Subcutaneous adipose tissue (tissue), 4 donors: ENCODE measurements around the gene BICDL2. TPM values are rescaled to one million over a fixed set of nuclear protein-coding genes. Genes with fewer than 3 reads are reported as not detected.

ENCODE experiments used
- CTCF ChIP-seq: fragments of 450-650 bp; IDR thresholded peaks from one replicate; pipeline ENCODE4 v1.5.1; 2016; ENCODE audit warnings: low read depth, mild to moderate bottlenecking, control low read depth, antibody characterized with exemption, moderate library complexity
- total RNA-seq, 4 donors: library from RNA; depleted of rRNA; stranded (reverse); fragments of >200 nt; gene quantifications; one replicate each; pipeline ENCODE4 v1.1.0, GENCODE V29; 2016

Gene BICDL2
- not detected for total RNA-seq

- TF ChIP-seq CTCF: no peak
Observed at GRCh38 chr16:3036726-3037315, at the start of gene BICDL2. TSS of gene BICDL2 (minus strand) at chr16:3036944. CDS start at chr16:3035496, 1,448 bp downstream.

- TF ChIP-seq CTCF: no peak
Observed at GRCh38 chr16:3085868-3086595, 49.3 kb upstream of the BICDL2 start.

GRCh38 chr16:3084969-3085670 is 48.4 kb upstream of the BICDL2 start:
- no peak for TF ChIP-seq CTCF

GRCh38 chr16:3084491-3084890 is 47.7 kb upstream of the BICDL2 start:
- no peak for TF ChIP-seq CTCF

GRCh38 chr16:3080024-3080423 is 43.3 kb upstream of the BICDL2 start:
- TF ChIP-seq CTCF: no peak

GRCh38 chr16:3076577-3076976 is 39.8 kb upstream of the BICDL2 start:
- TF ChIP-seq CTCF: no peak

- TF ChIP-seq CTCF: no peak
Observed at GRCh38 chr16:3075523-3075915, 38.8 kb upstream of the BICDL2 start.
